ENCODE measurements around the gene TBC1D21. TPM values are rescaled to one million over a fixed set of nuclear protein-coding genes. Genes with fewer than 3 reads are reported as not detected.

Gene TBC1D21
- total RNA-seq, 1 experiment from 2014 or later = not detected

DNA sequence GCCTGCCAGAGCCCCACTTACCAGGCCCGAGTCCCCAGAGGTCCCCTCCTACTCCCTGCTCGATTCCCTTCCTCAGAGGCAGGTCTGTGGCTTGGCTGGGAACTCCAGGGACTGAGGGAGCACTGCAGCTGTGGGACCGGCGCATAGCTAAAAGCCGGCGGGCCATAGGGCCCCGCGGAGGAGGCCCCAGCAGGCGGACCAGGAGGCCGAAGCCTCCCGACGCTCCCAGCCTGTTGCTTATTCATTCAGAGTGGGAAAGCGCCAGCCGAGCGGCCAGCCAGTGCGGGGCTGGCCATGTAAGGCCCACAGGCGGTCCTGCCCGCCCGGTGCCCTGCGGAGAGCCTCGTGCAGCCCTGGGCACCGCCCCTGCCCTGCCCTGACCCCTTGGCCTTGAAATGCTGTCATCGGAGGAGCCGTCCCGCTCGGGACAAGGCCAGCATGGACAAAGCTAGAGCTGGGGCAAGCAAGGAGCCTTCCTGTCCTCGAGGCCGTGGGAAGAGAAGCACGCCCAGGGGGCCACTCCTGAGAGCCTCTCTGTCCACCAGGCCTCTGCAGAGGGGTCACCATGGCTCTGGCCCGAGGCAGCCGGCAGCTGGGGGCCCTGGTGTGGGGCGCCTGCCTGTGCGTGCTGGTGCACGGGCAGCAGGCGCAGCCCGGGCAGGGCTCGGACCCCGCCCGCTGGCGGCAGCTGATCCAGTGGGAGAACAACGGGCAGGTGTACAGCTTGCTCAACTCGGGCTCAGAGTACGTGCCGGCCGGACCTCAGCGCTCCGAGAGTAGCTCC, 53.0 kb downstream of the TBC1D21 start, which contains the start of gene LOXL1:
Gene LOXL1 (plus strand): TSS at position 244 of the 784 bp plus-strand sequence. CDS start 322 bp downstream, at position 566.
- H3K4me3 ChIP-seq = peak within 1 kb of the TSS; percentile 62
- intact Hi-C loops (cut with micrococcal nuclease; ENCODE audit: unreplicated experiment) = loop anchor here (2.0 to 5.0 kb wide), 2 partner anchors 30 to 36 kb away; no protein-coding TSS in a partner anchor
- peak within 1 kb of the TSS; percentile 93 for H2AFZ ChIP-seq
- POLR2A ChIA-PET (ENCODE audit: unreplicated experiment) = interaction anchor here (0.6 to 0.7 kb wide), 2 partner anchors 11 to 40 kb away, joined by 3 to 4 read pairs; no protein-coding TSS in a partner anchor
- H3K27ac ChIP-seq = peak within 1 kb of the TSS; percentile 54
- no peaks in the 10 kb centered on the region for H3K36me3 ChIP-seq (ENCODE audit: low read depth)
- peak; percentile 48 to 65 for DNase-seq
- peaks cover 7% of the 10 kb centered on the region for H4K20me1 ChIP-seq (ENCODE audit: insufficient read depth)
- H3K9me3 ChIP-seq (ENCODE audit: insufficient read depth, low read depth) = no peaks in the 10 kb centered on the region
- H3K4me1 ChIP-seq (replicated peaks; ENCODE audit: insufficient read depth) = peaks cover 51% of the 10 kb centered on the region
- H3K79me2 ChIP-seq (ENCODE audit: low read depth) = peaks cover 34% of the 10 kb centered on the region
- no peaks in the 10 kb centered on the region for H3K27me3 ChIP-seq (ENCODE audit: insufficient read depth, low read depth)
- no peaks in the 10 kb centered on the region for H3K9me2 ChIP-seq (ENCODE audit: insufficient read depth)
- no TSS peak for BruUV-seq (replicated peaks)
- TF ChIP-seq, protein P1, sequence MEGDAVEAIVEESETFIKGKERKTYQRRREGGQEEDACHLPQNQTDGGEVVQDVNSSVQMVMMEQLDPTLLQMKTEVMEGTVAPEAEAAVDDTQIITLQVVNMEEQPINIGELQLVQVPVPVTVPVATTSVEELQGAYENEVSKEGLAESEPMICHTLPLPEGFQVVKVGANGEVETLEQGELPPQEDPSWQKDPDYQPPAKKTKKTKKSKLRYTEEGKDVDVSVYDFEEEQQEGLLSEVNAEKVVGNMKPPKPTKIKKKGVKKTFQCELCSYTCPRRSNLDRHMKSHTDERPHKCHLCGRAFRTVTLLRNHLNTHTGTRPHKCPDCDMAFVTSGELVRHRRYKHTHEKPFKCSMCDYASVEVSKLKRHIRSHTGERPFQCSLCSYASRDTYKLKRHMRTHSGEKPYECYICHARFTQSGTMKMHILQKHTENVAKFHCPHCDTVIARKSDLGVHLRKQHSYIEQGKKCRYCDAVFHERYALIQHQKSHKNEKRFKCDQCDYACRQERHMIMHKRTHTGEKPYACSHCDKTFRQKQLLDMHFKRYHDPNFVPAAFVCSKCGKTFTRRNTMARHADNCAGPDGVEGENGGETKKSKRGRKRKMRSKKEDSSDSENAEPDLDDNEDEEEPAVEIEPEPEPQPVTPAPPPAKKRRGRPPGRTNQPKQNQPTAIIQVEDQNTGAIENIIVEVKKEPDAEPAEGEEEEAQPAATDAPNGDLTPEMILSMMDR (conservative IDR thresholded peaks at IDR 0.05) = no peak
- no peak for TF ChIP-seq EZH2 (IDR thresholded peaks at IDR 0.05; ENCODE audit: low read depth)
- CTCF ChIA-PET = interaction anchor here (0.6 to 1.2 kb wide), 3 partner anchors 14 to 30 kb away, joined by 3 to 5 read pairs (median 4); no protein-coding TSS in a partner anchor
- H3K4me2 ChIP-seq = peak within 1 kb of the TSS; percentile 85
- H3F3A ChIP-seq (ENCODE audit: insufficient read depth, low read depth) = peaks cover 25% of the 10 kb centered on the region

DNA sequence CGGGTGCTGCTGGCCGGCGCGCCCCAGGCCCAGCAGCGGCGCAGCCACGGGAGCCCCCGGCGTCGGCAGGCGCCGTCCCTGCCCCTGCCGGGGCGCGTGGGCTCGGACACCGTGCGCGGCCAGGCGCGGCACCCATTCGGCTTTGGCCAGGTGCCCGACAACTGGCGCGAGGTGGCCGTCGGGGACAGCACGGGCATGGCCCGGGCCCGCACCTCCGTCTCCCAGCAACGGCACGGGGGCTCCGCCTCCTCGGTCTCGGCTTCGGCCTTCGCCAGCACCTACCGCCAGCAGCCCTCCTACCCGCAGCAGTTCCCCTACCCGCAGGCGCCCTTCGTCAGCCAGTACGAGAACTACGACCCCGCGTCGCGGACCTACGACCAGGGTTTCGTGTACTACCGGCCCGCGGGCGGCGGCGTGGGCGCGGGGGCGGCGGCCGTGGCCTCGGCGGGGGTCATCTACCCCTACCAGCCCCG, 53.7 kb downstream of the TBC1D21 start:
- TF ChIP-seq, protein P1 (conservative IDR thresholded peaks at IDR 0.05) = no peak
- TF ChIP-seq EZH2 (IDR thresholded peaks at IDR 0.05; ENCODE audit: low read depth) = no peak
- Histone ChIP-seq H2AFZ (peak overlapping the region; percentile 93), H3F3A (ENCODE audit: insufficient read depth, low read depth) (peaks cover 25% of the 10 kb centered on the region), H3K36me3 (ENCODE audit: low read depth) (no peaks in the 10 kb centered on the region), H3K27ac (peak overlapping the region; percentile 54), H3K27me3 (ENCODE audit: insufficient read depth, low read depth) (no peaks in the 10 kb centered on the region), H4K20me1 (ENCODE audit: insufficient read depth) (peaks cover 7% of the 10 kb centered on the region), H3K4me3 (peak overlapping the region; percentile 62), H3K9me3 (ENCODE audit: insufficient read depth, low read depth) (no peaks in the 10 kb centered on the region), H3K4me1 (replicated peaks; ENCODE audit: insufficient read depth) (peaks cover 56% of the 10 kb centered on the region), H3K9me2 (ENCODE audit: insufficient read depth) (no peaks in the 10 kb centered on the region), H3K79me2 (ENCODE audit: low read depth) (peaks cover 41% of the 10 kb centered on the region), H3K4me2 (peak overlapping the region; percentile 85)
- ChIA-PET CTCF (interaction anchor here (0.6 to 1.3 kb wide), 4 partner anchors 12 to 1673 kb away, joined by 3 to 4 read pairs (median 4); no protein-coding TSS in a partner anchor), POLR2A (ENCODE audit: unreplicated experiment) (interaction anchor here (0.5 to 0.7 kb wide), 4 partner anchors 9 to 121 kb away, joined by 3 read pairs; no protein-coding TSS in a partner anchor)
- DNase-seq = peak; percentile 51 to 73
- intact Hi-C loops (cut with micrococcal nuclease; ENCODE audit: unreplicated experiment) = loop anchor here (2.0 to 5.0 kb wide), 2 partner anchors 30 to 35 kb away; no protein-coding TSS in a partner anchor
- BruUV-seq (replicated peaks) = no TSS peak

DNA sequence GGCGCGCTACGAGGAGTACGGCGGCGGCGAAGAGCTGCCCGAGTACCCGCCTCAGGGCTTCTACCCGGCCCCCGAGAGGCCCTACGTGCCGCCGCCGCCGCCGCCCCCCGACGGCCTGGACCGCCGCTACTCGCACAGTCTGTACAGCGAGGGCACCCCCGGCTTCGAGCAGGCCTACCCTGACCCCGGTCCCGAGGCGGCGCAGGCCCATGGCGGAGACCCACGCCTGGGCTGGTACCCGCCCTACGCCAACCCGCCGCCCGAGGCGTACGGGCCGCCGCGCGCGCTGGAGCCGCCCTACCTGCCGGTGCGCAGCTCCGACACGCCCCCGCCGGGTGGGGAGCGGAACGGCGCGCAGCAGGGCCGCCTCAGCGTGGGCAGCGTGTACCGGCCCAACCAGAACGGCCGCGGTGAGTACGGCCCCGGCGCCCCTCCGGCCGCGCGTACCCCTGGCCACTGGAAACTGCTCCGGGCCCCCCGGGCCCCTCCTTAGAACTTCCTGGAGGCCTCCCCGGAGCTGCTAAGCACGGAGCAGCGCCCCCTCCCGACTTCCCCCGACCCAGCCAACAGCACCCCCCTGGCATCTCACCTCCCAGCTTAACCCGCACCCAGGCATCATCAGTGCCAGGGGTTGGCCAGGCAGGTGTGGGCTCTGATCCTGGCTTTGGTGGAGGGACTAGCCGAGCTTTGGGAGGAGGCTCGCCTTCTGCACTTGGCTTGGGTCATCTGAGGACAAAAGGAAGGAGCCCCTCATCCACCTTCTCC, 54.3 kb downstream of the TBC1D21 start:
- Histone ChIP-seq H3K4me1 (replicated peaks; ENCODE audit: insufficient read depth) (peaks cover 62% of the 10 kb centered on the region), H3K36me3 (ENCODE audit: low read depth) (0 out of 2 replicates have a peak, but pooled peaks cover 5% of the 10 kb centered on the region), H3K79me2 (ENCODE audit: low read depth) (peaks cover 47% of the 10 kb centered on the region), H4K20me1 (ENCODE audit: insufficient read depth) (peaks cover 7% of the 10 kb centered on the region), H3K4me3 (peak overlapping the region; percentile 62), H3K4me2 (peak overlapping the region; percentile 85), H3K27ac (peak overlapping the region; percentile 54), H2AFZ (peak overlapping the region; percentile 93), H3K9me2 (ENCODE audit: insufficient read depth) (no peaks in the 10 kb centered on the region), H3K27me3 (ENCODE audit: insufficient read depth, low read depth) (no peaks in the 10 kb centered on the region), H3K9me3 (ENCODE audit: insufficient read depth, low read depth) (no peaks in the 10 kb centered on the region), H3F3A (ENCODE audit: insufficient read depth, low read depth) (peaks cover 31% of the 10 kb centered on the region)
- POLR2A ChIA-PET (ENCODE audit: unreplicated experiment) = interaction anchor here (0.5 to 0.7 kb wide), 5 partner anchors 8 to 187 kb away, joined by 3 to 4 read pairs (median 3); no protein-coding TSS in a partner anchor
- no TSS peak for BruUV-seq (replicated peaks)
- TF ChIP-seq, protein P1 (conservative IDR thresholded peaks at IDR 0.05) = peak; percentile 76
- TF ChIP-seq EZH2 (IDR thresholded peaks at IDR 0.05; ENCODE audit: low read depth) = no peak
- DNase-seq = peak; percentile 49 to 78
- intact Hi-C loops (cut with micrococcal nuclease; ENCODE audit: unreplicated experiment) = loop anchor here (2.0 to 5.0 kb wide), 2 partner anchors 31 to 35 kb away; no protein-coding TSS in a partner anchor
- CTCF ChIA-PET = interaction anchor here (0.6 to 1.3 kb wide), 9 partner anchors 12 to 1673 kb away, joined by 3 to 19 read pairs (median 4); no protein-coding TSS in a partner anchor

Measured in PC-9 (cell line).